HL-60 (cell line): ENCODE data around the gene CYP4F22.

ENCODE experiments used
- CTCF ChIP-seq: IDR thresholded peaks from one replicate; pipeline ENCODE4 v1.5.1; 2011; ENCODE audit warnings: low read length, control low read depth, inconsistent platforms; ENCODE audit not compliant: insufficient read depth
- POLR2AphosphoS5 ChIP-seq: IDR thresholded peaks from 2 replicates; pipeline ENCODE4 v1.6.1; 2012; ENCODE audit warnings: low read depth
- REST ChIP-seq: IDR thresholded peaks from 2 replicates; pipeline ENCODE4 v1.6.1; 2012; ENCODE audit warnings: low read depth; ENCODE audit not compliant: insufficient replicate concordance

GRCh38 chr19:15588265-15588664 is 79.9 kb downstream of the CYP4F22 start:
- no peak for TF ChIP-seq CTCF
- TF ChIP-seq POLR2AphosphoS5: no peak
- TF ChIP-seq REST: no peak
